ENCODE results near the gene AMER3.
"Not testable (repeated sequence)": the region's sequence is repeated elsewhere in the genome, so short reads cannot be mapped to it uniquely, and the experiment has no call there.

The AMER3 gene

GRCh38 chr2:130755256-130756052, at the start of gene AMER3:
AMER3 (plus strand) TSS chr2:130755540; CDS start chr2:130762073, 6,533 bp downstream.
- DNase-seq (ENCODE audit: low read depth), result no peak

- DNase-seq (ENCODE audit: low read depth), result not testable (repeated sequence)
Measured at GRCh38 chr2:130714795-130715194, 40.5 kb upstream of the AMER3 start.

- no peak for DNase-seq (ENCODE audit: low read depth)
Measured at GRCh38 chr2:130720036-130720435, 35.3 kb upstream of the AMER3 start.

- no peak for DNase-seq (ENCODE audit: low read depth)
Measured at GRCh38 chr2:130720528-130720927, 34.8 kb upstream of the AMER3 start.

- no peak for DNase-seq (ENCODE audit: low read depth)
Measured at GRCh38 chr2:130724455-130724854, 30.9 kb upstream of the AMER3 start.

- DNase-seq (ENCODE audit: low read depth), result no peak
Measured at GRCh38 chr2:130726614-130727180, 28.6 kb upstream of the AMER3 start.

- peak; percentile 17 for DNase-seq (ENCODE audit: low read depth)
Measured at GRCh38 chr2:130727286-130727924, 27.9 kb upstream of the AMER3 start.

- no peak for DNase-seq (ENCODE audit: low read depth)
Measured at GRCh38 chr2:130728007-130728454, 27.3 kb upstream of the AMER3 start.

GRCh38 chr2:130728549-130729316, 26.6 kb upstream of the AMER3 start, which contains the start of gene GPR148:
GPR148 (plus strand) TSS chr2:130729070; CDS start chr2:130729152, 82 bp downstream.
- no peak for DNase-seq (ENCODE audit: low read depth)

GRCh38 chr2:130729322-130730299, 25.7 kb upstream of the AMER3 start:
- no peak for DNase-seq (ENCODE audit: low read depth)

GRCh38 chr2:130732257-130732656, 23.1 kb upstream of the AMER3 start:
- not testable (repeated sequence) for DNase-seq (ENCODE audit: low read depth)

GRCh38 chr2:130735200-130735599, 20.1 kb upstream of the AMER3 start:
- no peak for DNase-seq (ENCODE audit: low read depth)

GRCh38 chr2:130736487-130736886, 18.9 kb upstream of the AMER3 start:
- no peak for DNase-seq (ENCODE audit: low read depth)

GRCh38 chr2:130737592-130737991, 17.7 kb upstream of the AMER3 start:
- DNase-seq (ENCODE audit: low read depth), result no peak

- no peak for DNase-seq (ENCODE audit: low read depth)
Measured at GRCh38 chr2:130740671-130741070, 14.7 kb upstream of the AMER3 start.

GRCh38 chr2:130743278-130743677, 12.1 kb upstream of the AMER3 start:
- no peak for DNase-seq (ENCODE audit: low read depth)

GRCh38 chr2:130744287-130745117, 10.8 kb upstream of the AMER3 start:
- DNase-seq (ENCODE audit: low read depth), result no peak

GRCh38 chr2:130749078-130749477, 6.3 kb upstream of the AMER3 start:
- no peak for DNase-seq (ENCODE audit: low read depth)

GRCh38 chr2:130749641-130750040, 5.7 kb upstream of the AMER3 start:
- DNase-seq (ENCODE audit: low read depth), result no peak

- no peak for DNase-seq (ENCODE audit: low read depth)
Measured at GRCh38 chr2:130754811-130755210, 529 bp upstream of the AMER3 start.

All from non-pigmented ciliary epithelial cell (primary cell).